Lung (tissue), 12 donors: ENCODE measurements around the gene KIAA0825. TPM values are rescaled to one million over a fixed set of nuclear protein-coding genes. Genes with fewer than 3 reads are reported as not detected.

Experiments used
- ATAC-seq: fragments of 200-7000 bp; cut with Tn5 transposase; one replicate; pipeline ENCODE4 v1.9.1; 2020; ENCODE audit warnings: moderate number of reproducible peaks; ENCODE audit not compliant: insufficient read depth, low FRiP score
- DNase-seq, 3 donors: peaks; one replicate each; pipeline ENCODE4 v3.0.0-alpha.2; 2013 to 2017
- H3K27ac ChIP-seq, 2 donors: one replicate each; pipeline ENCODE4 v1.5.1; 2013; ENCODE audit warnings: mild to moderate bottlenecking in 2 of 2, moderate library complexity in 2 of 2, control low read depth in 1 of 2, inconsistent platforms in 1 of 2, low read depth in 1 of 2, low read length in 1 of 2
- H3K27me3 ChIP-seq, 3 donors: one replicate each; pipeline ENCODE4 v1.5.1; 2013; ENCODE audit warnings: low read length in 2 of 3; ENCODE audit not compliant: control insufficient read depth in 3 of 3, insufficient read depth in 3 of 3
- H3K36me3 ChIP-seq, 4 donors: one replicate each; pipeline ENCODE4 v1.5.1; 2013; ENCODE audit warnings: low read length in 4 of 4, mild to moderate bottlenecking in 1 of 4, moderate library complexity in 1 of 4; ENCODE audit not compliant: control insufficient read depth in 4 of 4, insufficient read depth in 4 of 4
- H3K4me1 ChIP-seq, 5 donors: one replicate each; pipeline ENCODE4 v1.5.1; 2013; ENCODE audit warnings: low read length in 5 of 5, mild to moderate bottlenecking in 2 of 5, moderate library complexity in 1 of 5; ENCODE audit not compliant: control insufficient read depth in 5 of 5, insufficient read depth in 5 of 5
- H3K4me3 ChIP-seq: one replicate; pipeline ENCODE4 v1.5.1; 2013; ENCODE audit warnings: mild to moderate bottlenecking, control low read depth, moderate library complexity
- H3K9ac ChIP-seq, 2 donors: one replicate each; pipeline ENCODE4 v1.5.1; 2013; ENCODE audit warnings: low read length in 2 of 2, control low read depth in 1 of 2; ENCODE audit not compliant: insufficient read depth in 1 of 2
- H3K9me3 ChIP-seq, 4 donors: one replicate each; pipeline ENCODE4 v1.5.1; 2013; ENCODE audit warnings: low read length in 3 of 4, mild to moderate bottlenecking in 1 of 4, moderate library complexity in 1 of 4; ENCODE audit not compliant: control insufficient read depth in 4 of 4, insufficient read depth in 3 of 4
- CTCF ChIP-seq: IDR thresholded peaks from 2 replicates; pipeline ENCODE4 v1.5.1; 2012; ENCODE audit warnings: mild to moderate bottlenecking; ENCODE audit errors: control extremely low read depth, extremely low read depth
- WGBS, 2 donors: extraction: QIAGEN DNeasy Blood & Tissue Kit; methylation state at CpG; one replicate each; pipeline ENCODE4 v1.1.7; 2013; 5-methylcytosine and 5-hydroxymethylcytosine counted together
- polyA plus RNA-seq, 2 donors: library from polyadenylated mRNA; stranded (reverse); fragments of 200-250 nt; gene quantifications; one replicate each; pipeline ENCODE4 v1.2.1, GENCODE V29; 2013
- total RNA-seq, 2 donors: library from RNA; depleted of rRNA in 1 of 2; stranded (reverse); fragments of >200 nt in 1 of 2; gene quantifications; one replicate each; pipeline ENCODE4 v1.2.1, GENCODE V29; 2014 to 2021
- donor health status: control.
- donor health status: control.
- donor health status: Bipolar disorder and iron deficiency.
- donor health status: healthy.
- donor health status: DM: yes; HTN: yes; CAD: no.

KIAA0825 gene
- total and polyA plus RNA-seq, 4 donors: 0.79 to 20.2 (median 3.6) TPM

- H3K27me3 ChIP-seq: no peaks in the 10 kb centered on the region
- peaks cover 0 to 5% (median 2%) of the 10 kb centered on the region in 4 donors for H3K9me3 ChIP-seq
- no peak overlapping the region for H3K27ac ChIP-seq
- H3K4me1 ChIP-seq: peaks cover 0 to 18% (median 4%) of the 10 kb centered on the region in 5 donors
- peak overlapping the region in 1 of 2 donors; percentile 20 for H3K9ac ChIP-seq
- no peaks in the 10 kb centered on the region for H3K36me3 ChIP-seq
- ATAC-seq: no peak
- no peak overlapping the region for H3K4me3 ChIP-seq
- TF ChIP-seq CTCF: no peak
- peak in 2 of 3 donors; percentile 60 to 68 for DNase-seq
- 55 to 72% methylated on average over 3 of the region's 3 CpGs for WGBS, 2 donors
These were observed 378.3 kb downstream of the KIAA0825 start for GRCh38 chr5:94240134-94240533.

GRCh38 chr5:94239266-94239665, 379.1 kb downstream of the KIAA0825 start:
- Histone ChIP-seq H3K27me3 (no peaks in the 10 kb centered on the region), H3K9me3 (peaks cover 0 to 6% (median 2%) of the 10 kb centered on the region in 4 donors), H3K4me1 (peaks cover 0 to 18% (median 4%) of the 10 kb centered on the region in 5 donors), H3K9ac (no peak overlapping the region), H3K27ac (no peak overlapping the region), H3K4me3 (no peak overlapping the region), H3K36me3 (no peaks in the 10 kb centered on the region)
- ATAC-seq (no peak), DNase-seq (peak in 2 of 3 donors; percentile 18 to 21)
- TF ChIP-seq CTCF: no peak
- WGBS, 2 donors: 53 to 73% methylated on average over 2 of the region's 2 CpGs

DNA sequence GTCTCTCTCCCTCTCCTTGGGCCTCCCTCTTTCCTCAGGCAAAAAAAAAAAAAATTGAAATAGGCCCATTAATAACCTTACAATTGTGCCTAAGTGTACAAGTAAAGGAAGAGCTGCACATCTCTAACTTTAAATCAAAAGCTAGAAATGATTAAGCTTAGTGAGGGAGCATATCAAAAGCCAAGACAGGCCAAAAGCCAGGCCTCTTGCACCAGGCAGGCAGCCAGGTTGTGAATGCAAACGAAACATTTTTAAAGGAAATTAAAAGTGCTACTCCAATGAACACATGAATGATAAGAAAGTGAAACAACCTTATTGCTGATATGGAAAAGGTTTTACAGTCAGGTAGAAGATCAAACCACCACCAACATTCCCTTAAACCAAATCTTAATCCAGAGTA, 383.4 kb downstream of the KIAA0825 start:
- 65 to 80% methylated on average over 1 of the region's 1 CpG for WGBS, 2 donors

More for the DNA sequence above, 383.4 kb downstream of the KIAA0825 start:
- DNase-seq (no peak), ATAC-seq (no peak)
- Histone ChIP-seq H3K36me3 (no peaks in the 10 kb centered on the region), H3K27me3 (no peaks in the 10 kb centered on the region), H3K9me3 (peaks cover 0 to 6% (median 2%) of the 10 kb centered on the region in 4 donors), H3K9ac (no peak overlapping the region), H3K4me3 (no peak overlapping the region), H3K4me1 (peaks cover 0 to 1% (median 0%) of the 10 kb centered on the region in 5 donors), H3K27ac (no peak overlapping the region)
- no peak for TF ChIP-seq CTCF
